Measurements from ENCODE around the gene N4BP2L1. TPM values are rescaled to one million over a fixed set of nuclear protein-coding genes. Genes with fewer than 3 reads are reported as not detected.
A peak's percentile ranks its signal among the peaks of the same experiment; 100 is the strongest.

The N4BP2L1 gene
- total RNA-seq, 1 experiment from 2014 or later = 2.6 TPM

- H3K36me3 Mint-ChIP-seq (ENCODE audit: insufficient read depth, unreplicated experiment) = no peaks in the 10 kb centered on the region
- TF ChIP-seq, protein P1, sequence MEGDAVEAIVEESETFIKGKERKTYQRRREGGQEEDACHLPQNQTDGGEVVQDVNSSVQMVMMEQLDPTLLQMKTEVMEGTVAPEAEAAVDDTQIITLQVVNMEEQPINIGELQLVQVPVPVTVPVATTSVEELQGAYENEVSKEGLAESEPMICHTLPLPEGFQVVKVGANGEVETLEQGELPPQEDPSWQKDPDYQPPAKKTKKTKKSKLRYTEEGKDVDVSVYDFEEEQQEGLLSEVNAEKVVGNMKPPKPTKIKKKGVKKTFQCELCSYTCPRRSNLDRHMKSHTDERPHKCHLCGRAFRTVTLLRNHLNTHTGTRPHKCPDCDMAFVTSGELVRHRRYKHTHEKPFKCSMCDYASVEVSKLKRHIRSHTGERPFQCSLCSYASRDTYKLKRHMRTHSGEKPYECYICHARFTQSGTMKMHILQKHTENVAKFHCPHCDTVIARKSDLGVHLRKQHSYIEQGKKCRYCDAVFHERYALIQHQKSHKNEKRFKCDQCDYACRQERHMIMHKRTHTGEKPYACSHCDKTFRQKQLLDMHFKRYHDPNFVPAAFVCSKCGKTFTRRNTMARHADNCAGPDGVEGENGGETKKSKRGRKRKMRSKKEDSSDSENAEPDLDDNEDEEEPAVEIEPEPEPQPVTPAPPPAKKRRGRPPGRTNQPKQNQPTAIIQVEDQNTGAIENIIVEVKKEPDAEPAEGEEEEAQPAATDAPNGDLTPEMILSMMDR (IDR thresholded peaks at IDR 0.05; ENCODE audit: unreplicated experiment) = no peak
- H3K4me1 Mint-ChIP-seq (ENCODE audit: low read depth, unreplicated experiment) = no peaks in the 10 kb centered on the region
- intact Hi-C loops (cut with micrococcal nuclease; ENCODE audit: unreplicated experiment) = no loop called here
- H3K9me3 Mint-ChIP-seq (ENCODE audit: low read depth, unreplicated experiment) = no peaks in the 10 kb centered on the region
- no peak overlapping the region for H3K4me3 Mint-ChIP-seq (ENCODE audit: low read depth, unreplicated experiment)
- no TSS peak for BruUV-seq (replicated peaks)
- no peak overlapping the region for H3K27ac Mint-ChIP-seq (ENCODE audit: unreplicated experiment)
- no peaks in the 10 kb centered on the region for H3K27me3 Mint-ChIP-seq (ENCODE audit: unreplicated experiment)
- no peak for DNase-seq
- CTCF ChIA-PET = no interaction called here
These were observed 42.5 kb downstream of the N4BP2L1 start for GRCh38 chr13:32385410-32385809.

GRCh38 chr13:32384702-32385101 is 43.2 kb downstream of the N4BP2L1 start:
- H3K4me3 Mint-ChIP-seq (ENCODE audit: low read depth, unreplicated experiment) = no peak overlapping the region
- H3K27ac Mint-ChIP-seq (ENCODE audit: unreplicated experiment) = no peak overlapping the region
- no peak for DNase-seq
- TF ChIP-seq, protein P1 (IDR thresholded peaks at IDR 0.05; ENCODE audit: unreplicated experiment) = no peak
- intact Hi-C loops (cut with micrococcal nuclease; ENCODE audit: unreplicated experiment) = loop anchor here (5.0 kb wide), 1 partner anchor 198 kb away; no protein-coding TSS in a partner anchor
- CTCF ChIA-PET = no interaction called here
- no TSS peak for BruUV-seq (replicated peaks)
- H3K27me3 Mint-ChIP-seq (ENCODE audit: unreplicated experiment) = no peaks in the 10 kb centered on the region
- H3K36me3 Mint-ChIP-seq (ENCODE audit: insufficient read depth, unreplicated experiment) = no peaks in the 10 kb centered on the region
- H3K4me1 Mint-ChIP-seq (ENCODE audit: low read depth, unreplicated experiment) = no peaks in the 10 kb centered on the region
- no peaks in the 10 kb centered on the region for H3K9me3 Mint-ChIP-seq (ENCODE audit: low read depth, unreplicated experiment)

- Mint-ChIP-seq H3K27ac (ENCODE audit: unreplicated experiment) (no peak overlapping the region), H3K4me3 (ENCODE audit: low read depth, unreplicated experiment) (no peak overlapping the region), H3K36me3 (ENCODE audit: insufficient read depth, unreplicated experiment) (no peaks in the 10 kb centered on the region), H3K9me3 (ENCODE audit: low read depth, unreplicated experiment) (no peaks in the 10 kb centered on the region), H3K27me3 (ENCODE audit: unreplicated experiment) (no peaks in the 10 kb centered on the region), H3K4me1 (ENCODE audit: low read depth, unreplicated experiment) (no peaks in the 10 kb centered on the region)
- no peak for DNase-seq
- no TSS peak for BruUV-seq (replicated peaks)
- CTCF ChIA-PET = no interaction called here
- TF ChIP-seq, protein P1 (IDR thresholded peaks at IDR 0.05; ENCODE audit: unreplicated experiment) = no peak
- intact Hi-C loops (cut with micrococcal nuclease; ENCODE audit: unreplicated experiment) = loop anchor here (5.0 kb wide), 1 partner anchor 198 kb away; no protein-coding TSS in a partner anchor
These were observed 43.9 kb downstream of the N4BP2L1 start for GRCh38 chr13:32383836-32384618.

DNA sequence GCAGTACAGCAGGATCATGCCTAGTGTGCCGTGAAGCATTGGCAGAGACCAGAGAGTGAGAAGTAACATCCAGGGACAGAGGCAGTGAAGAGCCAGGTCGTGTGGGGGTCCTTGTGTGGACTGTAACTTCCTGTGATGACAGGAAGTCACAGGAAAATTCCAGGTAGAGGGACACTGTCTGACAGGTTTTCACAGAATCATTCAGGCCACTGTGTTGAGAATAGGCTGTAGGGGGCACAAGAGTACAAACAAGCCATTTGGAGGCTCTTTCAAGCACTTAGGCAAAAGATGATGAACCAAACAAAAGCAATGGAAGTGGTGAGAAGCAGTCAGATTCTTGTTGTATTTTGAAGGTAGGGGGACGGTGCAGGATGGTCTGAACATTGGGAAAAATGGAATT is 46.4 kb downstream of the N4BP2L1 start:
- CTCF ChIA-PET = interaction anchor here (0.6 kb wide), 1 partner anchor 111 kb away, joined by 5 read pairs; no protein-coding TSS in a partner anchor
- Mint-ChIP-seq H3K36me3 (ENCODE audit: insufficient read depth, unreplicated experiment) (no peaks in the 10 kb centered on the region), H3K4me1 (ENCODE audit: low read depth, unreplicated experiment) (no peaks in the 10 kb centered on the region), H3K9me3 (ENCODE audit: low read depth, unreplicated experiment) (no peaks in the 10 kb centered on the region), H3K27me3 (ENCODE audit: unreplicated experiment) (no peaks in the 10 kb centered on the region), H3K4me3 (ENCODE audit: low read depth, unreplicated experiment) (no peak overlapping the region), H3K27ac (ENCODE audit: unreplicated experiment) (no peak overlapping the region)
- TF ChIP-seq, protein P1 (IDR thresholded peaks at IDR 0.05; ENCODE audit: unreplicated experiment) = no peak
- intact Hi-C loops (cut with micrococcal nuclease; ENCODE audit: unreplicated experiment) = loop anchor here (5.0 kb wide), 1 partner anchor 201 kb away; no protein-coding TSS in a partner anchor
- DNase-seq = peak; percentile 2
- BruUV-seq (replicated peaks) = no TSS peak
